Measurements from ENCODE around the gene C1QTNF6. TPM values are rescaled to one million over a fixed set of nuclear protein-coding genes. Genes with fewer than 3 reads are reported as not detected.

C1QTNF6 gene
- total and polyA plus RNA-seq, 10 donors = 5.3 to 10.3 (median 7.6) TPM

DNA sequence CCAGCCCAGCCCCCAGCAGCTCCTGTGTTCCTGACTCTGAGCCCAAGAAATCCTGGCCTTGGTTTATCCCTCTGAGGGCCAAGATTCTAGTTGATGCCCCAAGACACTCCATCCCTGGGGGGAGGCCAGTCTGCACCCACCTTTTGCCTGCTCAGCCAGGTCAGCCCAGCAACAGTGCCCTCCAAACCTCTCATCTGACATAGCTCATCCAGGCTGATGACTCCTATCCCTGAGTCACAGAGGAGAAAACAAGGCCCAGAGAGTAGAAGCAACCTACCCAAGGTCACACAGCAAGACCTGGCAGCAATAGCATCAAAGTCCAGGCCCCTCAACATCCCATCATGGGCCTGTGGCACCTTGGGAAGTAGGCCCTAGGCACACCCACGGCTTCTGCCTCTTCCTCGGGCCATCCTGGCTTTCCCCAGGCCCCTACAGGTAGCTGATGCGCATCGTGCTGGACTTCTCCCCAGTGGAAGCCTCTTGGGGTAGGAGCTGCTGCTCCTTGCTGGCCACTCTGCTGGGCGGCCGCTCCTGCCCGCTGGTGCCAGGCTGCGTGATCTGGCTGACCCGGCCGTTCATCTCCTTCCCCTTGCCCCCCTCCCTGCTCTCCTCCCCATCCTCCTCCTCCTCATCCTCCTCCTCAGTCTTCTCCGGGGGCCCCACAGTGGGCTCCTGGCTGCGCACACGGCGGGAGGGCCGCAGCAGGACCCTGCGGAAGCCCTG, 18.2 kb upstream of the C1QTNF6 start:
- Histone ChIP-seq H3K36me3 (no peaks in the 10 kb centered on the region), H3K27ac (no peak overlapping the region), H3K27me3 (replicated peaks in 1 of 7) (peaks cover 0 to 2% (median 0%) of the 10 kb centered on the region in 7 donors), H3K4me1 (peaks cover 0 to 2% (median 0%) of the 10 kb centered on the region in 6 donors), H3K9me3 (no peaks in the 10 kb centered on the region), H3K4me3 (no peak overlapping the region)
- intact Hi-C loops (cut with DNase I; ENCODE audit: low total_unique reads) = no loop called here
- WGBS, 5 donors = 85 to 100% (median 91%) methylated on average over 1 to 16 of the region's 16 CpGs
- TF ChIP-seq POLR2AphosphoS5 (IDR thresholded peaks at IDR 0.05) (no peak), CTCF (IDR thresholded peaks at IDR 0.05 in 8 of 11, conservative IDR thresholded peaks at IDR 0.05 in 3 of 11) (no peak)
- peak; percentile 52 for DNase-seq

DNA sequence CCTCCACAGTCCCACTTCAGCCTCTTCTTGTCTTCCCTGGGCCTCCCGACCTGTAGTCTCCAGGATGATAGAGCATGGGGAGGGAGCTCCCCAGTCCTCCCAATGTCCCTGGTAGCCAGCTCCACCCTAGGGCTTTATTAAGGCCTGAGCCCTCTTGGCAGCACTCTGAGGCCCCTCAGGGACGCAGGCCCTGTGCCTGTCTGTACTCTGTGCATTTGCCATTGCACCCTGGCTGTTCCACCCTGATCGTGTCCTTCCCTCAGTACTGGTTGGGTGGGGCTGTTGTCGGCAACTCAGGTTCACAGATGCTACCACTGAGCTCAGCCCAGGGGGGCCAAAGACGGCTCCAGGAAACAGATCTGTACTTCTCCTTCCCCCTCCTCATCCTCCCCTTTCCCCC, 17.0 kb upstream of the C1QTNF6 start:
- 72 to 80% (median 78%) methylated on average over 5 of the region's 5 CpGs for WGBS, 5 donors
- DNase-seq = peak; percentile 57
- no peaks in the 10 kb centered on the region for H3K36me3 ChIP-seq
- H3K4me3 ChIP-seq = no peak overlapping the region
- H3K4me1 ChIP-seq = peaks cover 0 to 15% (median 7%) of the 10 kb centered on the region in 6 donors
- TF ChIP-seq POLR2A (IDR thresholded peaks at IDR 0.05) (no peak), CTCF (IDR thresholded peaks at IDR 0.05 in 8 of 11, conservative IDR thresholded peaks at IDR 0.05 in 3 of 11) (no peak), POLR2AphosphoS5 (IDR thresholded peaks at IDR 0.05) (no peak)
- H3K9me3 ChIP-seq = no peaks in the 10 kb centered on the region
- intact Hi-C loops (cut with DNase I; ENCODE audit: low total_unique reads) = no loop called here
- H3K27ac ChIP-seq = peak overlapping the region in 1 of 8 donors; percentile 16
- H3K27me3 ChIP-seq (replicated peaks in 1 of 7) = no peaks in the 10 kb centered on the region

DNA sequence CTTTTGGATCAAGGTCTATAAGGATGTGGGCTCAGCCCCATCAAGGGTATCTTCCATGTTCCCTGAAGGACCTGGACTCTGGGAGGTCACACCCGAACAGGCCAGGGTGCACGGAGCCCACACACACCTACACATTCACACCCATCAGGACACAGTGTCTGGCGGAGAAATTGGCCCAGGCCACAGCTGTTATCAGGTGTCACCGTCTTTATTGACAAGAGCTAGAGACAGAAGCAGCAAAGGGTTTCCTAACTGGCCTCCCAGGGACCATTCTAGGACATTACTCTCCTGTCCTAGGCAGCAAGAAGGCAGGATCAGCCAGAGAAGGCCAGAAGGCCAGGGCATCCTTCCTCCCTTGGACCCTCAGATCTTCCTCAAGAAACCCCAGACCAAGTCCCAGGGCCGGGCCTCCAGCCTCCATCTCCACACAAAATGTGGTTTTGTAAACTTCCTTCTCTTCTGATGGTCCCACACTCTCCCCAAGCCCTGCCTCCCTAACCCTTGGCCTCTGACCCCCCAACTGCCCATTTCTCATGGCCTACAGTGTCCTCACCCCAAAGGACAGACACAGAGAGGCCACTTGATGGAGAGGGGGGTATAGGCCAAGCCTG, 16.1 kb upstream of the C1QTNF6 start:
- no peak for TF ChIP-seq CTCF (IDR thresholded peaks at IDR 0.05 in 8 of 11, conservative IDR thresholded peaks at IDR 0.05 in 3 of 11)
- TF ChIP-seq POLR2A (IDR thresholded peaks at IDR 0.05) = no peak
- TF ChIP-seq POLR2AphosphoS5 (IDR thresholded peaks at IDR 0.05) = no peak
- Histone ChIP-seq H3K4me1 (peaks cover 5 to 23% (median 15%) of the 10 kb centered on the region in 6 donors), H3K36me3 (no peaks in the 10 kb centered on the region), H3K4me3 (no peak overlapping the region), H3K27me3 (replicated peaks in 1 of 7) (no peaks in the 10 kb centered on the region), H3K27ac (no peak overlapping the region), H3K9me3 (no peaks in the 10 kb centered on the region)
- peak; percentile 71 for DNase-seq
- WGBS, 5 donors = 53 to 93% (median 79%) methylated on average over 1 to 5 of the region's 5 CpGs
- intact Hi-C loops (cut with DNase I; ENCODE audit: low total_unique reads) = no loop called here

- Histone ChIP-seq H3K27ac (no peak overlapping the region), H3K4me1 (peaks cover 5 to 29% (median 18%) of the 10 kb centered on the region in 6 donors), H3K27me3 (replicated peaks in 1 of 7) (no peaks in the 10 kb centered on the region), H3K9me3 (no peaks in the 10 kb centered on the region), H3K4me3 (no peak overlapping the region), H3K36me3 (no peaks in the 10 kb centered on the region)
- no peak for TF ChIP-seq POLR2AphosphoS5 (IDR thresholded peaks at IDR 0.05)
- no peak for TF ChIP-seq POLR2A (IDR thresholded peaks at IDR 0.05)
- no peak for TF ChIP-seq CTCF (IDR thresholded peaks at IDR 0.05 in 8 of 11, conservative IDR thresholded peaks at IDR 0.05 in 3 of 11)
- intact Hi-C loops (cut with DNase I; ENCODE audit: low total_unique reads) = no loop called here
- peak; percentile 73 for DNase-seq
- 84 to 94% (median 87%) methylated on average over 9 to 16 of the region's 16 CpGs for whole genome bisulfite sequencing, 5 donors
These were observed 15.5 kb upstream of the C1QTNF6 start for GRCh38 chr22:37203354-37204044.

Measured in spleen (tissue), 11 donors.